ENCODE measurements around the gene ZNF407.

Gene ZNF407

DNA sequence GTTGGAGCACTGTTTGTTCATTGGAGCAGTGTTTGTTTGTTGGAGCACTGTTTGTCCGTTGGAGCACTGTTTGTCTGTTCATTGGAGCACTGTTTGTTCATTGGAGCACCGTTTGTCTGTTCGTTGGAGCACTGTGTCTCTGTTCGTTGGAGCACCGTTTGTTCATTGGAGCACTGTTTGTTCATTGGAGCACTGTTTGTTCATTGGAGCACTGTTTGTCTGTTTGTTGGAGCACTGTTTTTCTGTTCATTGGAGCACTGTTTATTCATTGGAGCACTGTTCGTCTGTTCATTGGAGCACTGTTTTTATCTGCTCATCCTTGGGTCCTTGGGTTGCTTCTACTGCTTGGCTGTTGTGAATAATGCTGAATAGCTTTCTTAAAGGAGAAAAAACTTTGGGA, 74.7 kb downstream of the ZNF407 start:
- DNase-seq (ENCODE audit: low read depth), result no peak

DNA sequence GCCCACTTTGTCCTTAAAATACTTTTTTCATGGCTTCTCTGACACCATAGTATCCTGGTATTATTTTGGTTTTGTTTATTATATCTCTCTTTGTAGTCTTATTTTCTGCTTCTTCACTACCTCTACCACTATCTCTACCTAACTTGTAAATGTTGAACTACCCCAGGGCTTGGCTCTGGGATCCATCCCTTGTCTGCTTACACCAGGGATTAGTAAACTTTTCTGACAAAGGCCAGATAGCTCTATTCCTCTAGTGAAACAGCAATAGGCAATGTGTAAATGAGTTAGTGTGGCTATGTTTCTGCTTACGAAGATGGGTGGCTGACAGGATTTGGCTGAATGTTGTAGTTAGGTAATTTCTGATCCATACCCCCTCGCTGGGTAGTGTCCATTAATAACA, 76.8 kb downstream of the ZNF407 start:
- DNase-seq (ENCODE audit: low read depth), result no peak

DNA sequence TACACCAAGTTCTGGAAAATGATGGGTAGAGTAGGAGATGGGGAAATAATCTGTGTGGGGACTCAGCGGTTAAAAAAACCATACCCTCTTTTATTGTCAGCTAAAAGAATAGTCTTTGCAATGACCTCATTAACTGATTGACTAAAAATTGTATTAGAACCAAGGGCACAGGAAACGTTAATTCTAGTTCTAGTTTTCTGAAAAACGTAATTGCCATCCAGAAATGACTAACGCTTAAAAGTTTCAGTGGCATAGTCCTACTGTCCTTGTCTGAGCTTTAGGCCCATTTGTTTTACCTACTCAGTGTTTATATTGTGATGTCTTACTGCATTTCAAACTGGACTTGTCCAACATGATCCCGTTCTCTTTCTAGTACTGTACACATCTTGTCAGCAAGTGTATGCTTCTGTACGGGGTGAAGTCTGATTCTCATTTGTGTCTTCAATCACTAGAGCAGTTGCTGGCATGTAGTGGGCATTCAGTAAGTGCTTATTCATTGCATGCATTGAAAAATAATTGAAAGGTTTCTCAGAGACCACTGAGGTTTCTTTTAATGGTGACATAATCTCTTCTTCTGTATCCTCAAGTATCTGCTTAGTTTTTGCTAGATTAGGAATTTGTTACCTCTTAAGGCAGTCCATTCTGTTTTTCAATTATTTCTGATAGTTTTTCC, 81.5 kb downstream of the ZNF407 start:
- DNase-seq (ENCODE audit: low read depth), result no peak

DNA sequence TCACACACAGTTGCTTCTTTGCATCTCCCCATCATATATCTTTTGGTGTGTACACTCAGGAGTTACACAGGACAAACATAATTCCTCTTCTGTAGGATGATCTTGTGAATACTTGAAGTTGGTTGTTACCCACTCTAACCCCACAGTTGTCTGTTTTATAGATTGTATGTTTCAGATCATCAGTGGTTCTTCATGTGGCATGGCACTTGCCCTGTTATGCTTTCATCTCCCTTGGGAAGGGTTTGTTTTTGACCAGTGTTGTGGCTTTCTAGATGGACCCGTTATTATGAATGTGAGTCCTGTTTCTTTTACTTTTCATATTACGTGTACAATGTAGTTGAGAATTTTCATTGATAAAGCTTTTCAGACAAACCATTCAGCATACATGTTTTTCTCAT, 82.0 kb downstream of the ZNF407 start:
- no peak for DNase-seq (ENCODE audit: low read depth)

DNA sequence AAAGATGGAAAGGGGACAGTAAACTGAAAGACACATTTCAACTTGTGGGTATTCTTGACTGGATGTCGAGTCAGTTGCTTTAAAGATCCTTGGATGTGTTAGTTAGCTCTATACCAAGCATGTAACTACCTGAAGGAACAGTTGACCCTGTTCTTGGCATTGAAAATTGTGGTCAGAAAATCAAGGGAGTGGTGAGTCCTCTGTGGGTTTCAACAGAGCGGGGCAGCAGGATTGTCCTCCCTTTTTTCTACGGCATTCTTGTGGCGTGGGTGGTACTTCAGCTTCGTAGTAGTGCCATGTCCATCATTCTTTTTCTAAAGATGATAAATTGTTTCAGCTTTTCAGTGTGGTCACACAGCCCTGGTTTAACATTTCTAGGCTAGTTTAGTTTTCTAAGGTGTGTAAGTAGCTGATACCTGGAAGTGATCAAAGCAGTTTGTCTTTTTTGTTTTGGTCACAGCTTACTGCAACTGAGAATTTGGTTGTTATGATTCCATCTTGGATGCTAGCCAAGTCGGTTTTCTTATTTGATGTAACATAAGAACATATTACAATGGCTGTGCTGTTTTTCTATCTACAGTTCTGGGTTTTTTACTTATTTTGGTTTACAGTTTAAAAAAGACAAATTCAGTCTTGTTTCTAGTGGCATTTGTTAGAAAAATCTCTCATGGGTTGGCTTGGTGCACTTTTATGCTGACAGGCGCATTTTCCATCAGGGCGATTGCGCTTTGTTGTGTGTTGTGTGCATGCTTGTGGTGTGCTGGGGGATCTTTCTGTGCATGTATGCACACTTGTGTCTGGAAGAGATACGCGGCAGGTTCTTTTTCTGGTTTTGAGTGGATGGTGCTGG, 84.7 kb downstream of the ZNF407 start:
- DNase-seq (ENCODE audit: low read depth), result no peak

DNA sequence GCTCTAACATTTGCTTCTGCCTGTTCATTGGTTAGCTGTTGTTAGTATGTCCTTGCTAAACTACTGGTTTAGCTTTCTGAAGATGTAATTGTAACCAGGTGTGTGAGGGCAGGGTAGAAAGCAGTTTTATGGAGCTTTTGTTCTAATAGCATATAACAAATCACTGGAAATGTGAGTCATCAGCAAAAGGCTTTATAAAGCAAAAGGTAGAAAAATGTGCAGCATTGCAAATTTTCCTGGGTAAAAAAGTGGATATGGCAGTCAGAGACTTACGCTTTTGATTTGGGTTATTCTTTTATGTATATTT, 85.3 kb downstream of the ZNF407 start:
- DNase-seq (ENCODE audit: low read depth), result no peak

DNA sequence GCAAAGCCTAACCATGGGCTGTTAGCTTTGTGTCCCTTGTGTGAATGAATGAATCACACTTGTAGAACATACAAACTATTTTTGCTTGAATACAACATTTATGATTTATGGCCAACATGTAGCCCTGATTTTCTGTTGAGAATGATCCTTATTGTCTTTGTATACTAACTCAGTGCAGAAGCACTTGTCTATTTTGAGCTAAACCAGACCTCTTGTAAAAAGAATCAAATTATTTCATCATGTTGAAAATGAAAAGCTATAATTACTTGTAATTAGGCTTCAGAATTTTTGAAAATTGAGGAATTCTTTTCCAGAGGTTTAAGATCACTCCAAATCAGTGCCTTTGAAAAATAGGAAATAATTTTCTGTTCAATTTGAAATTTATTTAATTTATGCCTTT, 85.9 kb downstream of the ZNF407 start:
- no peak for DNase-seq (ENCODE audit: low read depth)

DNA sequence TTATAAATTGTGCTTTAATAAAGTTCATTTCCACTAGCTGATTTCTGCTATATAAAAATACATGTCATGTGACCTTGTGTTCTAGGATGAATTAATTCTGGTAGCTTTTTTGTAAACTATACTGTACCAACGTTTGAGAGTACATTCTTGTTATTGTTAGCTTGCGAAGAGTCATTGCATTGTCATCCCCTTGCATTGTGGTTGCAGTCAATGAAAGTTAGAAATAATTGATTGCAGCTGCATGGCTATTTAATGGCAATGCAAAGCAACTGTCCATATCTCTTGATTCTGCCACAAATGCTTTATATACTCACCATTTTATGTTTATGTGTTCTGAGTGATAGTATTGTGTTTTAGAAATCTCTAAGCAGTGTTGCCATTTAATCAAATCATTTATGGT, 91.6 kb downstream of the ZNF407 start:
- DNase-seq (ENCODE audit: low read depth), result peak; percentile 71

DNA sequence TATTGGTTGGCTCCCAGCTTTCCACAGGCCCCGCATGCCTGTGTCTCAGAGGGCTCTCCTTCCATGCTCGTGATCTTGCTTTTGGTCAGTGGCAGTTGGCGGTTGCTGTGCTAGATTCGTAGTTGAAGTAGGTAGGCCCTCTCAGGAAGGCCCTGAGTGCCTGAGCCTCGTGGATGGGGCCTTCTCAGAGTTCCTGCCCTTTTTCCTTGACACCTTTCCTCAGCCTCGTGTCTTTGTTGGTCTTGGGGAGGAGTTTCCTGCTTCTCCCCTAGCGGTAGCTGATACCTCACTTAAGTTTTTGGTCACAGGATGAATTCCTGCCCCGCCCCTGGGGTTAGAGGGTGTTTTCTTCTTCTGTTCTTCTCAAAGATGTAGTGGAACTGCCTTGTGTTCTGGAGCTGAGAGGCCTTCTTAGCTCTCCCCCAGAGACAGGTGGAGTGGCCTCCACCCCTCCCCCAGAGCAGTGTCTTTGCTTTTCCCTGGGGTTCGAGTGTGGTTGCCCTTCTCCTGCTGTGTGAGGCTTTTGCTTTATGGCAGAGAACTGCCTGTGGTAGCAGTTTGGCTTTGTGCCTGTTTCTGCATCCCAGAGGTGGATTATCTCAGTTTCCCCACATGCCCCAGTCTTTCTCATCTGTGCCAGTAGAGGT, 94.8 kb downstream of the ZNF407 start:
- DNase-seq (ENCODE audit: low read depth), result no peak

DNA sequence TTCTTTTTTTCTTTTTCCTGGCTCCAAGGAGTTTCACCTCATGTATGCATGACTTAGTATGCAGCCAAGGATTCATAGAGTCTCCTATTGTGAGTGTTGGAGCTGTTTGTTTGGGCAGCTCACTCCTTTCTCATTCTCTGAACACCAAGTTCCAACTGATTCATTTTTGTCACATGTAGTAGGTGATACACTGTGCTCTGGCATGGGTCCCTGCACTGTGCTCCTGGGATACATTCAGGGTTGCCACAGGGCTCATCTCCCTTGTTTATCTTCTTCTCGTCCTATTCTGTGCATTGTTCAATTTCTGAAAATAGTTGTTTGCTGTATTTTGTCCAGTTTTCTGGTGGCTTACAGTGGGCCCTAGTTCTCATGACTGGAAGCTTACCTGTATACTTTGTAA, 96.8 kb downstream of the ZNF407 start:
- DNase-seq (ENCODE audit: low read depth), result no peak

DNA sequence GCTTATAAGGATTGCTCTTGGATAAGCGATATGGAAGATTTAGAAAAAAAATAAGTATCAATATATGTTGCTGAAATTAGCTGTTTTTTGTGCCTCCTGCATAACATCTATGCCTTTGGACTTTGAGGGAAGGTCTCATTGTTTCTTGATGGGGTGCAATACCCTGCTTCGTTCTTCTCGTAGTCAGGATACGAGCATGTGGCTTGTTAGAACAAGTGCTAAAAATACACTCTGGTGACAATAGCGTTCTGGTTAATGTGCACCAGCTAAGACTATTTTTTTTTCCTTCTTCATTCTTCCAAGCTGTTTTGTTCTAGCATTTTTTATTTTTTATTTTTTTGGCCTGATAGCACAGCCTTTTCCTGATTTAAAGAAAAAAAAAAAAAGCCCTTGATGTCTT, 97.5 kb downstream of the ZNF407 start:
- DNase-seq (ENCODE audit: low read depth), result no peak

DNA sequence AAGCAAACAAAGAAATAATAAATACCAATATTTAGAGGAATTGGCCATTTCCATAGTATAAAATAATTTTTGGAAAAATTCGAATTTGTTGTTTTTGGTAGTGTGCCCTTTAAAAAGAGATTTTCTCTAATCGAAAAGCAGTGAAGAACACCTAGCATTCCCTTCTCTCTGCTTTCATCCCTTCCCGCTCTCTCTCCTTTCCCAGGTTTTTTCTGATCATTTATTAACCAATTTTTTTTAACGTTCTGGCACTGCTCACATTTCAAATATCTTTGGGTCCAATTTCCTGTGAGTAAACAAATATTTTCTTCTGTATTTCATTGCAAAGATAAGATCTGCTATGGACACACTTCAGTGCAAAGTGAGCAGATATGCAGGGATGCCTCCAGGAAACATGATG, 101.2 kb downstream of the ZNF407 start:
- DNase-seq (ENCODE audit: low read depth), result no peak

DNA sequence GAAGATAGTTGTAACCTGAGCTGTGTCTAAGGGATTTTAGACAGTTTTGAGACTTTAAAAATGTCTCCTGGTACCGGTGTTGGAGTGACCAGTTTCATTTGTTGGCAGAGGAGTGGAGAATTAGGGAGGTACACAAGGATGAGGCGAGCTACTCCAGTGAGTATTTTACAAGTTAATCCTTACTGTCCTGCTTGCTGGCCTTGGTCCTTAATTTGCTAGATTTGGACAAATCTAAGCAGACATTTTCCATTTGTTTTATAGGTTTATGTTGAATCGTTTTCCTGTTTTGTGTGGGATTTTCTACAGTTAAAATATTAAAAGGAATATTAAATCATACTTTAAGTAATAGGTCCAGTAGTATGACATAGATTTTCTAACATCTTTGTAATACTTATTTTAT, 101.8 kb downstream of the ZNF407 start:
- DNase-seq (ENCODE audit: low read depth), result no peak

DNA sequence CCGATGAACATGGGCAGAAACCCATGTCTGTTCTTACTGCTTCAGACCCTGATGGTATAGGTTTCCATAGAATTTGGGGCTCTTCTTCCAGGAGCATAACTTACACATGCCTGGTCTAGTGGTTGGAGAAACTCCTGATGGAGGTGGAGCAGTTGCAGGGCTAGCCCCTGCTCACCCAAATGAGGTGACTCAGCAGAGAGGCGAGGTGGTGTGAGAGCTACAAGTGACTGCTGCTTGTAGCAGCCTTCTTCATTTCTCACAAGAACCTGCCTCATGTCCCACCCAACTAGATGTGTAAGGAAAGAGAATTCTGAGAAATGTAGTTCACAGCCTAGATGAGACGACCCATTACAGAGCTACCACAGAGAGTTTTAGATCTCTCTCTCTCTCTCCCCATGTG, 105.3 kb downstream of the ZNF407 start:
- DNase-seq (ENCODE audit: low read depth), result peak; percentile 3

DNA sequence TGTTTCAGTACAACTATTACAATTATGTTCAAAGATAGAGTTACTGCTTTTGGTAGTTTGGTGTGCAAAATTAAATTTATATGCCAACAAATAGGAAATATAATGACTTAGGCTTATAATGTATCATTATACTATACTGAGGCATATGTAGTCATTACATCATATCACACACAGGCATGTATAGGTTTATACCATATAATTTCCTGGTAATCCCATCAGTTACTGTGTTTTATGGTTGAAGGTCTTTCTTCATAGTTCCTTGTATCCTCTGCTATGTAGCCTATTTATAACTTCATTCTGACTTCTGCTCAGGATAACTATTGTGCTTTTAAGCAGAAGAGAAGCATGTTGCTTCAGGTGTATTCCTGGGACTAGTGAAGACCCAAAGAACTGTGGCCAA, 110.5 kb downstream of the ZNF407 start:
- DNase-seq (ENCODE audit: low read depth), result no peak

DNA sequence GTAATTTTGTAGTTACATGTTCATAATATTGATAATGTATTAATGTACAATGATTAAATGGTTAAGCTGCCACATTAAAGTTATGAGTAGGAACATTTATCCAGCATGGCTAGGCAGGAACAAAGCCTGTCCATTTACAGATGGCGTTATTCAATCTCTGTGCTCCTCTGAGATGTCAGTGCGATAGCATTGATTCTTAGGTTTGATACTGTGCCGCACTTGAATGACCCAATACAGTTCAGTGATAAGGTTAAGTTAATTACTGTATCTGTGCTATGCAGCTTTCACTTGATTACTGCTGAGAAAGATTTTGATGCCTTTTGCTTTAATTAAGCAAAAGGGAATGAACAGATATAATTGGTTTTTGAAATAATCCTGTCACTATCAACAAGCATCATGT, 111.8 kb downstream of the ZNF407 start:
- DNase-seq (ENCODE audit: low read depth), result no peak

DNA sequence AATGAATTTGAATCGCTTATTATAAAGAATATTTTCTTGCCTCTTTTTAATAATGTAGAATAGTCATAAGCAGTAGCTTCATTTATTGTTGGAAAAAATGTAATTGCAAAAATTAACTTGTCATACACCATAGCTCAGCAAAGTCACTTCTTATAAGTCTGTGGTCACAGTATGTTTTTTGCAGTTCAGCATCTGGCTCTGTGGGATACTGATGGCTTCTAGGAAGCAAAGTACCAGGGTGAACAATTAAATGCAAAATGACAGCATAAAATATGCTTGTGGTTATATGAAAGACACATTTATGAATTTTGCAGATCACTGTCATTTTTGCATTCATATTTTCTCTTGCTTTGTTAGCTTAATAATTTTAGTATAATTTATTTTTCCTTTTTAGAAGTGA, 116.5 kb downstream of the ZNF407 start:
- DNase-seq (ENCODE audit: low read depth), result no peak

DNA sequence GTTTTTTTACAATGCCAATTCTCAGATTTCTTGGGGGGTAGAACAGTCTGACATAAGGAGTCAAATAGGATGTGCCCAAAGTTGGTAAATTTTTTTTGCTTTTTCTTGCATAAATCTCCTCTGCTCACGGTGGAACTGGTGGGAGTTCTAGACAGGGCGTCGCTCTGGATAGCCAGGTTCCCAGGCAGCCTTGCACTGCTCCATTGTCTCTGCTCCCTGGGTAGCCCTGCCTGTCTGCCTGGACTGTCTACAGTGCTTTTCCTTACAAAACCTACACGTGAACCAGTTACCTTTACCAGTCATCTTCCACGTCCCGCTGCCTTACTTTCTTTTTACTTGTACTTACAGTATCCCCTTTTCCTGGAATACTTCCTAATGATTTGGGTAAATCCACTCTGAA, 117.1 kb downstream of the ZNF407 start:
- DNase-seq (ENCODE audit: low read depth), result no peak

DNA sequence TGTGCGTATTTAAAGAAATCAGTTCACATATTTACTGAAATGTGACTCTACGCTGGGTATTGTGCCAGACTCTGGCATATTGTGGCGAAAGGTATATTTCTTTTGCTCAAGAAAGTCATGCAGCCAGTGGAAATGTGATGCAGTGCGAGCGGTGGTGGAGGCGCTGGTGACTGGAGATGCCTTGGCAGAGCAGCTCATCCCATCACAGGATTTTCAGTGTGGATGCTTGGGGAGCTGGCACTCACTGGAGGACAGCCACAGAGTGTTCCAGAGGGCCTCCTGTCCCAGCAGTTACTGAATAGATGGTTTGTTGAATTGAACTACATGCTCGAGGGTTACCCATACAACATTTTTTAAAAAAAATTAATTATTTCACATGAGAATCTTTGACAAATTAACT, 117.6 kb downstream of the ZNF407 start:
- DNase-seq (ENCODE audit: low read depth), result no peak

DNA sequence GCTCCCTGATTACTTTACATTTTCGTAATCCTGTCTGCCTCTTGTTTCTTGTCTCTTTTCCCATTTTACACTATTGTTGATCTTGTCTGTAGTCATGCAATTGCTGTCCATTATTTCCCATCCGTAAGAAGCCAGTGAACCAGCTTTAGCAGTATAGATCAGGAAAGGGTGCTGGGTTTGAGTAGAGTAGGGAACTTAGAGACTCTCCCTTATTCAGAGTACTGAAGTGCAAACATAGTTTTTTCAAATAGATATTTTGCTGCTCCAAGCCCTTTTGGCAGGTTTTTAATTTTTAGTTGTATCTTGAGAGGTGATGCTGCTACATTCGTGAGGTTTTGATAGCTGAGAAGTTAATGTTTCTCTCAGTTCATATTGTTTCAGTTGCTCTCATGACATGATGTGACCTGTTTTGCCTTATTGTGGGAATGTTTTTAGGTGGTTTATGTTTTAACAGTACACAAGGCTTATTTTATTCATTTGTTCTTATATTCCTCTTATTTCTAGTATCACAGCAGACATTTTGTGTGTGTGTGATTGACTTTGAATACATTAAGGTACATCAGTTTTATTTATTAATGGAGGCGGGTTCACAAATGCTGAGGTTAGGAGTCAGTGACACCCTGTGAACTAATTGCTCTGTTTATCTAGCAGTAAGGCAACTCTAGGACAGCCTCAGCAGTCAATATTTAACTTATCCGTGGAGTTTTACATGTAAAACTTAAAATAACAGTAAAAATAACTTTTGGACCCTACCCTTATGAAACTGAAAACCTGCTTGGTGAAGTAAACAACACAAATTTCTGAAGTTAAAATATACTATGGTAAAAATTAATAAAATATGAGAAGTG, 118.4 kb downstream of the ZNF407 start:
- no peak for DNase-seq (ENCODE audit: low read depth)

DNA sequence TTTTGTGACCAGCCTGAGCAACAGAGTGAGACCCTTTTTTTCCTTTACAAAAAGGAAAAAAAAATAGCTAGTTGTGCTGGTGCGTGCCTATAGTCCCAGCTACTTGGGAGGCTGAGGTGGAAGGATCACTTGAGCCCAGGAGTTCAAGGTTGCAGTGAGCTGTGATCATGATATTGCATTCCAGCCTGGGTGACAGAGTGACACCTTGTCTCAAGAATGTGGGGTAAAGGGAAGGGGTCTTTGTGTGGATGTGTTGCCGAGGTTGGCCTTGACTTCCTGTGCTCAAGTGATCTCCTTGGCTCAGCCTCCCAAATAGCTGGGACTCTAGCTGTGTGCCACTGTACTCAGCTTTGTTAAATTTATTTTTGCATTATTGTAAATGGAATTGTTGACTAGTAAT, 120.6 kb downstream of the ZNF407 start:
- DNase-seq (ENCODE audit: low read depth), result no peak

DNA sequence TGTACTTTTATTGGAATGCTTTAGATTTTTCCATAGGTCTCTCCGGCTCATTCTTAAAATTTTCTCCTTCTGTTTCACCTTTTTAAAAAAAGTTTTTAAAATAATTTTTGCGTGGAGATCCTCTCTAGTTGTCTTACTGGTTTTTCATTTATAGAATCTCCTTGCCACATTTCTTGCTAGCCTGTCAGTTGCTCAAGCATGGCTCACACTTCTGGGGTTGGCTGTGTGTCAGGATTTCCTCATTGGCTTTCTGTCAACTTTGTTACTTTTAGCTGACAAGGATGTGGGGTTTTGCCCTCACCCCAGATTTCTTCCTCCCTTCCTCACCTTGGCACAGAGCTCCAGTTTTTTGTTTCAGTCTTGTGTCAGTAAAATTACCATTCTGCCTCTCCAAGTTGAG, 124.6 kb downstream of the ZNF407 start:
- DNase-seq (ENCODE audit: low read depth), result no peak

DNA sequence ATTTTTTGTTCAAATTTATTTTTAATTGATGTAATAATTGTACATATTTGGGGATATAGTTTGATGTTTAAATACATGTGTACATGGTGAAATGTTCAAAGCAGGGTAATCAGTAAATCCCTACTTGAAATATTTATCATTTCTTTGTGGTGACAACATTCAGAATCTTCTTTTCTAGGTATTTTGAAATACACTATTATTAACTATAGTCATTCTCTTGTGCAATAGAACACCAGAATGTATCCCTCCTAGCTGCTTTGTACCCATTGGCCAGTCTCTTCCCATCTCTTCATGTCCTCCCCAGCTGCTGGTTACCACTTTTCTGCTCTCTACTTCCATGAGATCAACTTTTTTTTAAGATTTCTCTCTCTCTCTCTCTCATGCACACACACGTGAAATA, 126.5 kb downstream of the ZNF407 start:
- peak; percentile 19 for DNase-seq (ENCODE audit: low read depth)

All from ELR (cell line).